Aorta (tissue), 5 donors: ENCODE data around the gene C12orf57. TPM values are rescaled to one million over a fixed set of nuclear protein-coding genes. Genes with fewer than 3 reads are reported as not detected.

Experiments used
- ATAC-seq: fragments of 200-7000 bp; cut with Tn5 transposase; one replicate; pipeline ENCODE4 v1.9.1; 2022; ENCODE audit warnings: moderate library complexity; ENCODE audit not compliant: low FRiP score
- DNase-seq, 2 donors: peaks; one replicate each; pipeline ENCODE4 v3.0.0-alpha.2; 2020
- H3K27ac ChIP-seq, 2 donors: one replicate each; pipeline ENCODE4 v1.5.1; 2013; ENCODE audit warnings: low read length in 2 of 2, mild to moderate bottlenecking in 2 of 2, moderate library complexity in 2 of 2, control low read depth in 1 of 2, inconsistent platforms in 1 of 2, low read depth in 1 of 2
- H3K27me3 ChIP-seq, 2 donors: one replicate each; pipeline ENCODE4 v1.6.1; 2013; ENCODE audit warnings: control low read depth in 1 of 2, low read length in 1 of 2, mild to moderate bottlenecking in 1 of 2, moderate library complexity in 1 of 2; ENCODE audit not compliant: insufficient read depth in 2 of 2, control insufficient read depth in 1 of 2
- H3K36me3 ChIP-seq, 2 donors: one replicate each; pipeline ENCODE4 v1.6.1; 2013; ENCODE audit warnings: control low read depth in 1 of 2, low read length in 1 of 2, mild to moderate bottlenecking in 1 of 2; ENCODE audit not compliant: insufficient read depth in 2 of 2, control insufficient read depth in 1 of 2
- H3K4me1 ChIP-seq, 2 donors: one replicate each; pipeline ENCODE4 v1.6.1; 2013; ENCODE audit warnings: low read length in 2 of 2, control low read depth in 1 of 2, mild to moderate bottlenecking in 1 of 2, moderate library complexity in 1 of 2; ENCODE audit not compliant: insufficient read depth in 2 of 2, control insufficient read depth in 1 of 2
- H3K4me3 ChIP-seq, 2 donors: one replicate each; pipeline ENCODE4 v1.5.1; 2013; ENCODE audit warnings: low read length in 2 of 2, control low read depth in 1 of 2, mild to moderate bottlenecking in 1 of 2
- H3K9me3 ChIP-seq: one replicate; pipeline ENCODE4 v1.6.1; 2013; ENCODE audit warnings: mild to moderate bottlenecking, low read length; ENCODE audit not compliant: control insufficient read depth
- WGBS, 2 donors: extraction: QIAGEN DNeasy Blood & Tissue Kit; methylation state at CpG; one replicate each; pipeline ENCODE4 v1.1.7; 2013; 5-methylcytosine and 5-hydroxymethylcytosine counted together
- intact Hi-C, 2 donors: fragments of 100-400 bp; cut with DNase I; formaldehyde crosslinking; loops; one replicate each; pipeline versions ENCODE4 v1.14.2 to v1.15.0; 2022
- microRNA-seq, 2 donors: library from miRNA; unstranded; fragments of <30 nt; microRNA quantifications; one replicate each; pipeline ENCODE4 v1.2.0, GENCODE V29; 2020
- polyA plus RNA-seq, 2 donors: library from polyadenylated mRNA; stranded (reverse); fragments of 200-250 nt; gene quantifications; one replicate each; pipeline ENCODE4 v1.2.3, GENCODE V29; 2013
- total RNA-seq, 2 donors: library from RNA; stranded (reverse); fragmentation: NEBNext Ultra II Directional; extraction: Animal tissue kit (Norgen Biotek cat#: 25700); gene quantifications; one replicate each; pipeline ENCODE4 v1.2.1, GENCODE V29; 2021
- donor health status: healthy with polysubstance abuse.
- donor health status: Bipolar disorder and iron deficiency.
- donor health status: DM: no; HTN: no; CAD: no.
- donor health status: DM: no; HTN: no; CAD: no.
- donor health status: DM: yes; HTN: yes; CAD: no.

C12orf57 gene
- total and polyA plus RNA-seq, 4 donors = 197 to 1,017 (median 541) TPM

DNA sequence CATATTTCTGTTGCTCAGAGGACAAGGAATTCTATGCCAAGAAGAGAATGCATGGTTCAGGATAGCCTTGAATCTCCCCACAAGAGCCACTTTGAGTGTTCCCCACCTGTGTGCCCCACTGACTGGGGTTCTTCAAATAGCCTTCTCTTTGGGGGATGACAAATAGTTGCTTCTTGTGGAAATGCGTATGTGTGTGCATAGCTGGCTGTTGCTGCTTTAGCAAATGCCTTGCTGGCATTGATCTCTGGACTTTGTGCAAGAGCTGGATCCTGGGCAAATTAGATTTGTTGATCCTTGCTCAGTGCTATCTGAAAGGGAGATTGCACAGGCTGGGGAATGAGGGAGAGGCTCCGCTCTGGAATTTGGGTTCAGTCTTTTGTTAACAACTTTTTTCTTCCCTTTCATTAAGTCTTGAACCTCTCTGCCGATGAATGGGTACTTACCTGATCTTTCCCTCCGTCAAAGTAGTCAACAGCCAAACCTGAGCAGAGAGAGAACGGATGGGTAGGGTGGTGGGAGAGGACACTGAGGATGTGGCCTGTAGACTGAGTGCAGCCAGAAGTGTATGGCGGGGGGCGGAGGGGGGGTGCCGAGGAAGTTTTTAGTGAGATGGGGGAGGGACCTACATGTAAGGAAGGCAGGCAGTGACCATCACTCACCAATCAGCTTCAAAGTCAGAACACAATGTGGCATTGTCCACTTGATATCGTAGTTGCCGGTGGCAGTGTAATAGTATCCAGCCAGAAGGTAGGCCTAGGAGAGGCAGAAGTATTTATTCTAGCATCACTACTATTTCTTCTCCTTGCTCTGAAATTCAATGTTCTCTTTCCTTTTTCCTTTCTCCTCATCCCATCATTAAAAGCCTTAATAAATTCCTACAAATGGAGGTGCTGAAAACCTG lies 37.6 kb downstream of the C12orf57 start:
- no peak for DNase-seq
- H3K27ac ChIP-seq = no peak overlapping the region
- no peak for ATAC-seq
- WGBS, 2 donors = 85 to 94% methylated on average over 10 of the region's 10 CpGs
- H3K27me3 ChIP-seq = no peaks in the 10 kb centered on the region
- no peaks in the 10 kb centered on the region for H3K9me3 ChIP-seq
- H3K36me3 ChIP-seq = peaks cover 0 to 6% of the 10 kb centered on the region in 2 donors
- intact Hi-C loops = no loop called here
- H3K4me1 ChIP-seq = no peaks in the 10 kb centered on the region
- H3K4me3 ChIP-seq = no peak overlapping the region

DNA sequence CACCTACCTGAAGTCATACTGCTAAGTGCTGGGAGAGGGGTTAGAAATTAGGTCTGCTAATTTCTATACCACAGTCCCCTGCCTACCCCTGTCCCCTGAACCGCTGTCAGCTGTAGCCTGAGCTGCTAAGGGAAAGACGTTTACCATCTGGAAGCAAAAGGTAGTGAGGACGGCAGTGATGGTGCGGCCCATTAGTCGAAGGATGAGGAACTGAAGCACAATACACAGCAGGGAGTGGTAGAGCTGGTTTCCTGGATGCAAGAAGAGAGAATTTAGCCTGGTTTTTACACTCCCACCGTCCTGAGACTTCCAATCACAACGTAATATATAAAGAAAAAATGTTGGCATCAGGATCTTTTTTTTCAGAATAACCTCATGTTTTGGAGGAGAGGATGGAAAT lies 38.7 kb downstream of the C12orf57 start:
- Histone ChIP-seq H3K4me1 (no peaks in the 10 kb centered on the region), H3K27ac (no peak overlapping the region), H3K27me3 (no peaks in the 10 kb centered on the region), H3K4me3 (no peak overlapping the region), H3K36me3 (peaks cover 0 to 6% of the 10 kb centered on the region in 2 donors), H3K9me3 (no peaks in the 10 kb centered on the region)
- no peak for ATAC-seq
- intact Hi-C loops = no loop called here
- WGBS, 2 donors = 84 to 88% methylated on average over 7 of the region's 7 CpGs
- no peak for DNase-seq

DNA sequence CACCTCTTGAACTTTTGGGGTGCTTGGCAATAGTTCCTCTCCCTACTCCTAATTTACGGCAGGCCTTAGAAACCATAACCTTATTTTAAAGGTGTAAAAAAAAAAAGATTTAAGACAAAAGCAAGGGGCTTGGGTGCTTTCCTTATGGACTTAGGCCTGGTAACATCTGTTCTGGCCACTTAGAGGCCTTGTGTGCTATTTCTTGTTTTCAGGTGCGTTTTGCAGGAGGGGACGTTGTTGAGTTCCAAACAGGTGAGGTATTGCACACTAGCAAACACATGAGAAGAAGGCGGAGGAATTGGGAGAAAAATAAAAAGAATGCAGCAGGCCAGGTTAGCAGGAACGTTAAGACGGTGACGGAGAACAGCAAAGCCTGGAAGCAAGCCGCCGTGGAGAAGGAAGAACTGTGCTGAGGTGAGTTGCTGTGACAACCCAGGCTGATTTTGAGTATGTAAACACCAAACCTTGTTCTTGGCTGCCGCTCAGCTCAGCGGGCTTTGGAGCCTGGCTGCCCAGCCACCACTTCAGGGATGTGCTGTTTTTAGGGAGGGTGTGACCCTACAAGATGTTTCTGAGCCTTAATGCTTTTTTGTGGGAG lies 44.2 kb downstream of the C12orf57 start:
- Histone ChIP-seq H3K27ac (no peak overlapping the region), H3K36me3 (peaks cover 2 to 4% of the 10 kb centered on the region in 2 donors), H3K9me3 (no peaks in the 10 kb centered on the region), H3K4me1 (no peaks in the 10 kb centered on the region), H3K4me3 (no peak overlapping the region), H3K27me3 (no peaks in the 10 kb centered on the region)
- ATAC-seq (no peak), DNase-seq (no peak)
- intact Hi-C loops = no loop called here
- 86% methylated on average over 11 of the region's 11 CpGs for WGBS, 2 donors

Small RNA genes within 50 kb of the gene (microRNA-seq; reads per million reads assigned to microRNA genes)
- gene MIR141 (2.4 to 8.0 reads per million in 2 donors), gene MIR200C (38.8 to 59.6 reads per million in 2 donors)

Other genes starting within 250 kb of the C12orf57 start
- gene PIANP, start 243.2 kb upstream of the C12orf57 start, total RNA-seq = 10 to 100 TPM in 1 of 2 donors, 1 to 10 TPM in 1; 1.2 to 10.7 TPM
- gene PIANP, start 243.2 kb upstream of the C12orf57 start, polyA plus RNA-seq = 1 to 10 TPM; 4.3 to 7.5 TPM
- gene COPS7A, start 220.0 kb upstream of the C12orf57 start, total RNA-seq = 10 to 100 TPM; 47.0 to 50.1 TPM
- 10 to 100 TPM; 43.8 to 70.5 TPM for gene COPS7A, start 220.0 kb upstream of the C12orf57 start, polyA plus RNA-seq
- 100 to 1,000 TPM; 110 to 144 TPM for gene MLF2, start 190.9 kb upstream of the C12orf57 start, total RNA-seq
- gene MLF2, start 190.9 kb upstream of the C12orf57 start, polyA plus RNA-seq = 100 to 1,000 TPM; 134 to 141 TPM
- 100 to 1,000 TPM; 358 to 396 TPM for gene PTMS, start 177.7 kb upstream of the C12orf57 start, total RNA-seq
- gene PTMS, start 177.7 kb upstream of the C12orf57 start, polyA plus RNA-seq = 100 to 1,000 TPM; 549 to 584 TPM
- 1 to 10 TPM; 1.2 to 1.8 TPM for gene LAG3, start 171.5 kb upstream of the C12orf57 start, total RNA-seq
- gene LAG3, start 171.5 kb upstream of the C12orf57 start, polyA plus RNA-seq = 1 to 10 TPM in 1 of 2 donors, under 1 TPM in 1; 0.25 to 2.4 TPM
- gene CD4, start 154.5 kb upstream of the C12orf57 start, total RNA-seq = 10 to 100 TPM; 20.1 to 40.6 TPM
- gene CD4, start 154.5 kb upstream of the C12orf57 start, polyA plus RNA-seq = 10 to 100 TPM in 1 of 2 donors, 1 to 10 TPM in 1; 2.1 to 14.3 TPM
- 10 to 100 TPM in 1 of 2 donors, 1 to 10 TPM in 1; 4.4 to 16.6 TPM for gene GPR162, start 122.2 kb upstream of the C12orf57 start, total RNA-seq
- 10 to 100 TPM in 1 of 2 donors, 1 to 10 TPM in 1; 6.0 to 17.2 TPM for gene GPR162, start 122.2 kb upstream of the C12orf57 start, polyA plus RNA-seq
- gene P3H3, start 115.6 kb upstream of the C12orf57 start, total RNA-seq = 10 to 100 TPM; 43.5 to 66.3 TPM
- 10 to 100 TPM; 23.4 to 93.3 TPM for gene P3H3, start 115.6 kb upstream of the C12orf57 start, polyA plus RNA-seq
- 10 to 100 TPM in 1 of 2 donors, 1 to 10 TPM in 1; 8.2 to 13.7 TPM for gene GNB3, start 103.1 kb upstream of the C12orf57 start, total RNA-seq
- gene GNB3, start 103.1 kb upstream of the C12orf57 start, polyA plus RNA-seq = 10 to 100 TPM in 1 of 2 donors, 1 to 10 TPM in 1; 6.0 to 32.9 TPM
- gene CDCA3, start 92.7 kb upstream of the C12orf57 start, total RNA-seq = 1 to 10 TPM in 1 of 2 donors, under 1 TPM in 1; 0.42 to 2.1 TPM
- 10 to 100 TPM in 1 of 2 donors, 1 to 10 TPM in 1; 3.6 to 12.6 TPM for gene CDCA3, start 92.7 kb upstream of the C12orf57 start, polyA plus RNA-seq
- gene USP5, start 91.9 kb upstream of the C12orf57 start, total RNA-seq = 10 to 100 TPM; 59.5 to 64.6 TPM
- 10 to 100 TPM; 26.7 to 47.0 TPM for gene USP5, start 91.9 kb upstream of the C12orf57 start, polyA plus RNA-seq
- 100 to 1,000 TPM; 317 TPM for gene TPI1, start 76.5 kb upstream of the C12orf57 start, total RNA-seq
- 100 to 1,000 TPM; 310 to 314 TPM for gene TPI1, start 76.5 kb upstream of the C12orf57 start, polyA plus RNA-seq
- 10 to 100 TPM in 1 of 2 donors, 1 to 10 TPM in 1; 4.2 to 10.2 TPM for gene SPSB2, start 70.7 kb upstream of the C12orf57 start, total RNA-seq
- 10 to 100 TPM; 11.1 to 14.3 TPM for gene SPSB2, start 70.7 kb upstream of the C12orf57 start, polyA plus RNA-seq
- gene LRRC23, start 39.2 kb upstream of the C12orf57 start, total RNA-seq = 10 to 100 TPM in 1 of 2 donors, 1 to 10 TPM in 1; 5.3 to 11.2 TPM
- gene LRRC23, start 39.2 kb upstream of the C12orf57 start, polyA plus RNA-seq = 10 to 100 TPM; 16.8 to 20.8 TPM
- 10 to 100 TPM; 59.0 to 79.5 TPM for gene ENO2, start 29.4 kb upstream of the C12orf57 start, total RNA-seq
- gene ENO2, start 29.4 kb upstream of the C12orf57 start, polyA plus RNA-seq = 100 to 1,000 TPM in 1 of 2 donors, 10 to 100 TPM in 1; 14.7 to 116 TPM
- 100 to 1,000 TPM; 138 to 146 TPM for gene ATN1, start 16.1 kb upstream of the C12orf57 start, total RNA-seq
- 100 to 1,000 TPM in 1 of 2 donors, 10 to 100 TPM in 1; 22.7 to 149 TPM for gene ATN1, start 16.1 kb upstream of the C12orf57 start, polyA plus RNA-seq
- not detected for gene RNU7-1, start 206 bp upstream of the C12orf57 start, total RNA-seq
- gene RNU7-1, start 206 bp upstream of the C12orf57 start, polyA plus RNA-seq = not detected
- gene PTPN6, start 7.3 kb downstream of the C12orf57 start, total RNA-seq = 10 to 100 TPM; 29.8 to 42.3 TPM
- gene PTPN6, start 7.3 kb downstream of the C12orf57 start, polyA plus RNA-seq = 10 to 100 TPM; 10.1 to 25.7 TPM
- 100 to 1,000 TPM in 1 of 2 donors, 10 to 100 TPM in 1; 97.9 to 117 TPM for gene PHB2, start 26.6 kb downstream of the C12orf57 start, total RNA-seq
- gene PHB2, start 26.6 kb downstream of the C12orf57 start, polyA plus RNA-seq = 100 to 1,000 TPM; 105 to 139 TPM
- 10 to 100 TPM; 30.2 to 31.6 TPM for gene EMG1, start 26.9 kb downstream of the C12orf57 start, total RNA-seq
- 10 to 100 TPM; 15.4 to 24.4 TPM for gene EMG1, start 26.9 kb downstream of the C12orf57 start, polyA plus RNA-seq
- 10 to 100 TPM; 28.8 to 33.2 TPM for gene LPCAT3, start 74.5 kb downstream of the C12orf57 start, total RNA-seq
- 10 to 100 TPM; 10.1 to 27.3 TPM for gene LPCAT3, start 74.5 kb downstream of the C12orf57 start, polyA plus RNA-seq
- gene C1S, start 116.7 kb downstream of the C12orf57 start, total RNA-seq = 1,000 to 10,000 TPM in 1 of 2 donors, 100 to 1,000 TPM in 1; 490 to 1,087 TPM
- 100 to 1,000 TPM; 141 to 687 TPM for gene C1S, start 116.7 kb downstream of the C12orf57 start, polyA plus RNA-seq
- 1,000 to 10,000 TPM in 1 of 2 donors, 100 to 1,000 TPM in 1; 769 to 1,570 TPM for gene C1R, start 148.4 kb downstream of the C12orf57 start, total RNA-seq
- gene C1R, start 148.4 kb downstream of the C12orf57 start, polyA plus RNA-seq = 1,000 to 10,000 TPM in 1 of 2 donors, 100 to 1,000 TPM in 1; 148 to 1,159 TPM
- gene C1RL, start 165.2 kb downstream of the C12orf57 start, total RNA-seq = 100 to 1,000 TPM in 1 of 2 donors, 10 to 100 TPM in 1; 82.0 to 139 TPM
- 10 to 100 TPM; 14.5 to 85.1 TPM for gene C1RL, start 165.2 kb downstream of the C12orf57 start, polyA plus RNA-seq
- gene RBP5, start 184.9 kb downstream of the C12orf57 start, total RNA-seq = 10 to 100 TPM in 1 of 2 donors, 1 to 10 TPM in 1; 6.3 to 13.4 TPM
- 1 to 10 TPM in 1 of 2 donors, not detected in 1; 1.1 TPM for gene RBP5, start 184.9 kb downstream of the C12orf57 start, polyA plus RNA-seq
- 10 to 100 TPM; 34.2 to 77.2 TPM for gene CLSTN3, start 186.3 kb downstream of the C12orf57 start, total RNA-seq
- 10 to 100 TPM; 12.4 to 15.4 TPM for gene CLSTN3, start 186.3 kb downstream of the C12orf57 start, polyA plus RNA-seq
- 10 to 100 TPM; 37.9 to 45.6 TPM for gene PEX5, start 245.7 kb downstream of the C12orf57 start, total RNA-seq
- gene PEX5, start 245.7 kb downstream of the C12orf57 start, polyA plus RNA-seq = 10 to 100 TPM; 25.5 to 29.7 TPM